ENCODE measurements around the gene SYNCRIP. TPM values are rescaled to one million over a fixed set of nuclear protein-coding genes. Genes with fewer than 3 reads are reported as not detected.

The SYNCRIP gene
- total and polyA plus RNA-seq, 2 of the 13 experiments (the other 11 are each of a cell fraction or from before 2014, with no cell fraction given): 8.1 to 112 TPM

GRCh38 chr6:85643537-85644278 lies 1.0 kb upstream of the SYNCRIP start (continued):
- TF ChIP-seq ZNF431 (CRISPR knock-in tag; IDR thresholded peaks at IDR 0.05; ENCODE audit: borderline replicate concordance, low read depth): no peak
- TF ChIP-seq CEBPG (CRISPR knock-in tag; IDR thresholded peaks at IDR 0.05): peak; percentile 97
- TF ChIP-seq RARG (CRISPR knock-in tag; IDR thresholded peaks at IDR 0.05; ENCODE audit: low read depth): no peak
- TF ChIP-seq MXI1 (IDR thresholded peaks at IDR 0.05; ENCODE audit: borderline replicate concordance, low read depth, low read length): peak; percentile 89; the same call in 2 of the 3 replicates
- no peak for TF ChIP-seq SCMH1 (CRISPR knock-in tag; IDR thresholded peaks at IDR 0.05; ENCODE audit: borderline replicate concordance)
- TF ChIP-seq ELK4 (CRISPR knock-in tag; IDR thresholded peaks at IDR 0.05; ENCODE audit: borderline replicate concordance): no peak
- no peak for TF ChIP-seq NCOA1 (CRISPR knock-in tag; IDR thresholded peaks at IDR 0.05)
- peak; percentile 48; the same call in 1 of the 2 replicates for TF ChIP-seq FOXJ3 (CRISPR knock-in tag; IDR thresholded peaks at IDR 0.05; ENCODE audit: borderline replicate concordance)
- TF ChIP-seq ATF7-NPFF (CRISPR knock-in tag; IDR thresholded peaks at IDR 0.05; ENCODE audit: low read depth): peak; percentile 60; the same call in 1 of the 2 replicates
- TF ChIP-seq, protein P1, sequence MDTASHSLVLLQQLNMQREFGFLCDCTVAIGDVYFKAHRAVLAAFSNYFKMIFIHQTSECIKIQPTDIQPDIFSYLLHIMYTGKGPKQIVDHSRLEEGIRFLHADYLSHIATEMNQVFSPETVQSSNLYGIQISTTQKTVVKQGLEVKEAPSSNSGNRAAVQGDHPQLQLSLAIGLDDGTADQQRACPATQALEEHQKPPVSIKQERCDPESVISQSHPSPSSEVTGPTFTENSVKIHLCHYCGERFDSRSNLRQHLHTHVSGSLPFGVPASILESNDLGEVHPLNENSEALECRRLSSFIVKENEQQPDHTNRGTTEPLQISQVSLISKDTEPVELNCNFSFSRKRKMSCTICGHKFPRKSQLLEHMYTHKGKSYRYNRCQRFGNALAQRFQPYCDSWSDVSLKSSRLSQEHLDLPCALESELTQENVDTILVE (CRISPR knock-in tag; IDR thresholded peaks at IDR 0.05): peak; percentile 96
- no peak for TF ChIP-seq NPAS2 (CRISPR knock-in tag; IDR thresholded peaks at IDR 0.05; ENCODE audit: borderline replicate concordance)
- peak; percentile 45 for TF ChIP-seq TBL1XR1 (IDR thresholded peaks at IDR 0.05; ENCODE audit: borderline replicate concordance, low read length, partially characterized antibody)
- no peak for TF ChIP-seq NFKB2 (CRISPR knock-in tag; IDR thresholded peaks at IDR 0.05; ENCODE audit: borderline replicate concordance)
- no peak for TF ChIP-seq SNRNP70 (IDR thresholded peaks at IDR 0.05; ENCODE audit: low read depth, low read length)
- peak; percentile 87 for TF ChIP-seq SAP130 (CRISPR knock-in tag; IDR thresholded peaks at IDR 0.05; ENCODE audit: low read depth)
- TF ChIP-seq ZNF558 (CRISPR knock-in tag; IDR thresholded peaks at IDR 0.05; ENCODE audit: borderline replicate concordance): no peak
- 0 out of 2 replicates have a peak, but pooled peaks have one; percentile 34 for TF ChIP-seq CERS6 (CRISPR knock-in tag; IDR thresholded peaks at IDR 0.05)
- TF ChIP-seq ZNF335 (CRISPR knock-in tag; IDR thresholded peaks at IDR 0.05): no peak
- no peak for TF ChIP-seq ZNF775 (CRISPR knock-in tag; IDR thresholded peaks at IDR 0.05; ENCODE audit: borderline replicate concordance)
- no peak for TF ChIP-seq ZNF724P (CRISPR knock-in tag; IDR thresholded peaks at IDR 0.05; ENCODE audit: borderline replicate concordance)
- TF ChIP-seq, protein P2, sequence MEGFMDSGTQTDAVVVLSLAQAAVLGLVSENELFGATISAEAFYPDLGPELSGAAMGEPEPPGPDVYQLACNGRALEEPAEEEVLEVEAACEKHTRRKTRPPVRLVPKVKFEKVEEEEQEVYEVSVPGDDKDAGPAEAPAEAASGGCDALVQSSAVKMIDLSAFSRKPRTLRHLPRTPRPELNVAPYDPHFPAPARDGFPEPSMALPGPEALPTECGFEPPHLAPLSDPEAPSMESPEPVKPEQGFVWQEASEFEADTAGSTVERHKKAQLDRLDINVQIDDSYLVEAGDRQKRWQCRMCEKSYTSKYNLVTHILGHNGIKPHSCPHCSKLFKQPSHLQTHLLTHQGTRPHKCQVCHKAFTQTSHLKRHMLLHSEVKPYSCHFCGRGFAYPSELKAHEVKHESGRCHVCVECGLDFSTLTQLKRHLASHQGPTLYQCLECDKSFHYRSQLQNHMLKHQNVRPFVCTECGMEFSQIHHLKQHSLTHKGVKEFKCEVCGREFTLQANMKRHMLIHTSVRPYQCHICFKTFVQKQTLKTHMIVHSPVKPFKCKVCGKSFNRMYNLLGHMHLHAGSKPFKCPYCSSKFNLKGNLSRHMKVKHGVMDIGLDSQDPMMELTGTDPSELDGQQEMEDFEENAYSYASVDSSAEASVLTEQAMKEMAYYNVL (CRISPR knock-in tag; IDR thresholded peaks at IDR 0.05; ENCODE audit: borderline replicate concordance): no peak; the same call in 1 of the 2 replicates
- TF ChIP-seq SMARCE1 (IDR thresholded peaks at IDR 0.05; ENCODE audit: borderline replicate concordance): no peak
- TF ChIP-seq GMEB2 (CRISPR knock-in tag; IDR thresholded peaks at IDR 0.05; ENCODE audit: low read depth): peak; percentile 48; the same call in 1 of the 2 replicates

Measured in HepG2 (cell line).